Fibroblast of pulmonary artery (primary cell): ENCODE data around the gene ADGRL3.

Source experiments
- DNase-seq: peaks from one replicate; pipeline ENCODE4 v3.0.0-alpha.2; 2010; ENCODE audit warnings: low read depth
- H3K4me3 ChIP-seq: replicated peaks from 2 replicates; pipeline ENCODE4 v1.5.1; 2011; ENCODE audit warnings: low read depth, mild to moderate bottlenecking, control low read depth, low read length, moderate library complexity
- TF ChIP-seq, protein P1 (sequence below): IDR thresholded peaks from 2 replicates; pipeline ENCODE4 v1.5.1; 2011; ENCODE audit warnings: mild to moderate bottlenecking, control low read depth, low read length, inconsistent platforms; ENCODE audit errors: missing control alignments

Gene ADGRL3

DNA sequence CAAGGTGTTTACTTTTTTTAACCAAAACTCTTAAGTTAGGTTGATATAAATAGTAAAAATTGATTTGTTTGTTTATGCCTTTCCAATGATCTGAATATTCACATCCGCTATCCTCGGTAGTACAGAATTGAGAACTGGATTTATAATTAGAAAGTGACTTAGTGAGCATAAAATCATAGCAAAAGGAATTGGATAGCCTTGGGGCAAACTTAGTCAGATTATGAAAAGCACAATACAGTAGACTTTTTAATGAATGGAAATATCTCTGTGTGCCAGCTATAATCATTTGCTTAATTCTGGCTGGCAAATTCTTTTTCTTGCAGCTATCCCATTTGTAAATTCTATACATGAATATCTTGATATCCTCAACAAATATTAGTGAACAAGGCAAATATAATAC is 713.5 kb downstream of the ADGRL3 start:
- no peak overlapping the region for H3K4me3 ChIP-seq
- TF ChIP-seq, protein P1, sequence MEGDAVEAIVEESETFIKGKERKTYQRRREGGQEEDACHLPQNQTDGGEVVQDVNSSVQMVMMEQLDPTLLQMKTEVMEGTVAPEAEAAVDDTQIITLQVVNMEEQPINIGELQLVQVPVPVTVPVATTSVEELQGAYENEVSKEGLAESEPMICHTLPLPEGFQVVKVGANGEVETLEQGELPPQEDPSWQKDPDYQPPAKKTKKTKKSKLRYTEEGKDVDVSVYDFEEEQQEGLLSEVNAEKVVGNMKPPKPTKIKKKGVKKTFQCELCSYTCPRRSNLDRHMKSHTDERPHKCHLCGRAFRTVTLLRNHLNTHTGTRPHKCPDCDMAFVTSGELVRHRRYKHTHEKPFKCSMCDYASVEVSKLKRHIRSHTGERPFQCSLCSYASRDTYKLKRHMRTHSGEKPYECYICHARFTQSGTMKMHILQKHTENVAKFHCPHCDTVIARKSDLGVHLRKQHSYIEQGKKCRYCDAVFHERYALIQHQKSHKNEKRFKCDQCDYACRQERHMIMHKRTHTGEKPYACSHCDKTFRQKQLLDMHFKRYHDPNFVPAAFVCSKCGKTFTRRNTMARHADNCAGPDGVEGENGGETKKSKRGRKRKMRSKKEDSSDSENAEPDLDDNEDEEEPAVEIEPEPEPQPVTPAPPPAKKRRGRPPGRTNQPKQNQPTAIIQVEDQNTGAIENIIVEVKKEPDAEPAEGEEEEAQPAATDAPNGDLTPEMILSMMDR = no peak

DNA sequence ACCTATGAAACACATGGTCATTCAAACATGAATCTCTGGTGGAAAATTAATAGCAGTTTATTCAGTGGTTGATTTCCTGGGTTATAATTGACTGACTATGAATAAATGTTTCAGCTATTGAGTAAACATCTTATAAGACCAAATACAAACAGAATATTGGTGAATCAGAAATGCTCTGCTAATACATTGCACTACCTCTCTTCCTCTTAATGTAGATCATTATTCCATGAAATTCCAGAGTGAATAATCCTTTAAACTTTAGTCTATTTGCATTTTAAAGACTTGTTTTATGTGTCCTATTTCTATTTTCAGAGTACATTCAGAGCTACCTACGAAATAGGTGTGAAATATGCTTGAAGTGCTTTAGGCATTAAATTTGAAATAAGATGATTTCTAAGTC is 715.4 kb downstream of the ADGRL3 start:
- H3K4me3 ChIP-seq = no peak overlapping the region
- DNase-seq = no peak
- TF ChIP-seq, protein P1 = no peak

More for the DNA sequence above, 713.5 kb downstream of the ADGRL3 start:
- no peak for DNase-seq

DNA sequence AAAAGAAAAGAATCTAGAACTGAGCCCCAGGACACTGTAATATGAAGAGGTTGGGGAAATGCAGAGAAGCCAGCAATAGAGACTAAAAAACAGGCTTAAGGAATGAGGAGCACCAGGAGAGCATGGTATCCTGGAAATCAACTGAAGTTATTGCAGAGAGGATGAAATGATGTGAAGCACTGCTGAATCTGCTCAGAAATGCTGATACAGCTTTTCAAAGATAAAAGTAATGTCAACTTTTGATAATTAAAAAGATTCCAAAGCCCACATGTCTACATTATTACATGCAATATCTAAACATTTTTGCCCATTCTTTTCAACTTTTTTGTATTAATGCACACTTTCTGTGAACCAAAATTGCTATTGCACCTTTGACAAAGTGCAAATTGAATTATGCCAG is 718.4 kb downstream of the ADGRL3 start:
- no peak overlapping the region for H3K4me3 ChIP-seq
- no peak for DNase-seq
- TF ChIP-seq, protein P1 = no peak

DNA sequence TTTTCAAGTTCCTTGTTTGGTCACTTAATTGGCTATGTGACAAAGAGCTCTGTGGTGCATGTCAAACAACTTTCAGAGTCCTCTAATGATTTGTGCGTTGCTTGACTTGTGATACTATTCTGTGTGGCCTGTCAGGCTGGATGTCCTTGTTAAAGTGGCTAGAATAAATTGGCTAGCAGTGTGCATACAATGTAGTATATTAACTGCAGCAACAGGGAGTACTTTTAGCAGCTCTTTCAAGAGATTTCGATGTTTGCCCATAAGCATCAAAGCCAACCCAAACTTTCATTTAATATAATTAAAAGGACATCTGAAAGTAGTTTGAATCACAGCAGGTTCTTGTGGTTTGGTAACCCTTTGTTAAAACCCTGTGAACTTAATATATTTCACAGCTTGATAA is 718.9 kb downstream of the ADGRL3 start:
- no peak overlapping the region for H3K4me3 ChIP-seq
- no peak for DNase-seq
- TF ChIP-seq, protein P1 = no peak

DNA sequence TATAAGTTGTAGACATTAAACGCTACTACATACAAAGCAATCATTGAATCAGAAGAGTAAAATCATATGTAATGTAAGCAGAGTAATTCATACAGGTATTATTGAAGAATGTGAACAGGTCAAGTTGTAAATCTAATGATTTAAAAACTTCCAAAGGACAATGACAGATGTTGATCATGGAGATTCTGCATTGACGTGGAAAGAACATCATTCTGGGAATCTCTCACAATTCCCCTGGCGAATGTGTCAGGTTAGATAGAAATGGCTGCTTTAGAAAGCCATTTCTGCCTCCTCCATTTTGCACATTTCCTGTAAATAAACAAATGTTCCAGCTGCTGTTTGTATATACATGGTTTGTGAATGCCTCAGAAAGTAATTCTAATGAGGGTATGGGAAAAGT is 719.4 kb downstream of the ADGRL3 start:
- TF ChIP-seq, protein P1 = no peak
- H3K4me3 ChIP-seq = no peak overlapping the region
- no peak for DNase-seq

DNA sequence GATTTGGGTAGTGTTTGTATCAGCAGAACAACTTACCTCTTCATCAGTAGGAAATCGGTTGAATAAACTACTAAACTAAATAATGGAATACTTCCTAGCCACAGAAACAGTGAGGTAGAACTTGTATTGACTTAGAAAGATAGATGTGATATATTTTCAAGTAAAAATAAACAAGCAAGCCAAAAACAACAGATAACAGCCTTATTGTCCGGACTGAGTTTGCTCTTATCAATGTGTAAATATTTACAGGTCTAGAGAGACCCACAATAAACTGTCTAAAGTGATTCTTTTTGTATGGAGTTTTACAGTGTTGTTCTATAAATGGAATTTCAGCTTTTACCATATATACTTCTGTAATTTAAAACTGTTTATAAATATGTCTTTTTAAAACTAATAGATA is 721.8 kb downstream of the ADGRL3 start:
- TF ChIP-seq, protein P1 = no peak
- no peak overlapping the region for H3K4me3 ChIP-seq
- DNase-seq = no peak

DNA sequence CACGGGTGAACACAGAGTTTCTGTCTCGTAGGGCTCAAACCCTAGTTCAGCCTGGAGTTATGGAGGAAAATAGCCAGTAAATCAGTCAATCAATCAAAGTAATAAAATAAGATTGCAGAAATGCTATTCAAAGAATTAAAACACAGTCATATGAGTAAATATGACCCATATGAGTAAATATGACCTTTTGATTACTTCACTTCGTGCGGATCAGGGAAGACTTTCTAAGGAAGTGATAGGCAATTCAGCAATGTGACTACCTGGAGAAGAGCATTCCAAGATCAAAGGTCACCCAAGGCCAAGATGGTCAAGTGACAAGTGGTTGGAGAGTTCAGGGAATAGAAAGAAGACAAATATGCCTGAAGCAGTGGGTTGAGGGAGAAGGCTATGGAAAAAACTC is 722.6 kb downstream of the ADGRL3 start:
- TF ChIP-seq, protein P1 = no peak
- no peak for DNase-seq
- H3K4me3 ChIP-seq = no peak overlapping the region
